HepG2 (cell line): ENCODE results near the gene AKAP12. TPM values are rescaled to one million over a fixed set of nuclear protein-coding genes. Genes with fewer than 3 reads are reported as not detected.

ENCODE experiments used
- DRAP1 ChIP-seq: IDR thresholded peaks from 2 replicates; pipeline ENCODE4 v1.6.1; 2016; ENCODE audit warnings: missing genetic modification reagents, missing compliant biosample characterization
- ELF1 ChIP-seq: sonication (generic); formaldehyde crosslinking; IDR thresholded peaks from 2 replicates; pipeline ENCODE4 v1.4.0; 2020; ENCODE audit warnings: missing genetic modification reagents
- ESRRA ChIP-seq: sonication (generic); formaldehyde crosslinking; IDR thresholded peaks from 2 replicates; pipeline ENCODE4 v1.5.1; 2020; ENCODE audit warnings: mild to moderate bottlenecking, low read depth, missing genetic modification reagents
- ETV5 ChIP-seq: IDR thresholded peaks from 2 replicates; pipeline ENCODE4 v1.6.1; 2018; ENCODE audit warnings: missing biosample characterization, missing genetic modification reagents, inconsistent platforms, borderline replicate concordance
- MXI1 ChIP-seq: IDR thresholded peaks from 3 replicates; pipeline ENCODE4 v1.6.1; 2012; ENCODE audit warnings: low read depth, low read length, inconsistent platforms, borderline replicate concordance
- PRDM15 ChIP-seq: sonication (generic); formaldehyde crosslinking; IDR thresholded peaks from 2 replicates; pipeline ENCODE4 v1.4.0; 2020; ENCODE audit warnings: missing genetic modification reagents
- REPIN1 ChIP-seq: sonication (generic); formaldehyde crosslinking; IDR thresholded peaks from 2 replicates; pipeline ENCODE4 v1.8.0; 2022; ENCODE audit warnings: missing genetic modification reagents, low read depth, mild to moderate bottlenecking, borderline replicate concordance
- ZBTB34 ChIP-seq: sonication (generic); formaldehyde crosslinking; IDR thresholded peaks from 2 replicates; pipeline ENCODE4 v1.8.0; 2022; ENCODE audit warnings: mild to moderate bottlenecking, missing genetic modification reagents
- ZBTB43 ChIP-seq: sonication (generic); formaldehyde crosslinking; conservative IDR thresholded peaks from 2 replicates; pipeline ENCODE4 v1.4.0; 2020; ENCODE audit warnings: missing genetic modification reagents
- ZFX ChIP-seq: sonication (generic); formaldehyde crosslinking; IDR thresholded peaks from 2 replicates; pipeline ENCODE4 v1.4.0; 2020; ENCODE audit warnings: mild to moderate bottlenecking, low read depth, missing genetic modification reagents, moderate library complexity
- ZNF609 ChIP-seq: sonication (generic); formaldehyde crosslinking; IDR thresholded peaks from 2 replicates; pipeline ENCODE4 v1.4.0; 2020; ENCODE audit warnings: mild to moderate bottlenecking, missing genetic modification reagents, borderline replicate concordance
- ZUFSP ChIP-seq: sonication (generic); formaldehyde crosslinking; IDR thresholded peaks from 2 replicates; pipeline ENCODE4 v1.9.0; 2021; ENCODE audit warnings: missing genetic modification reagents, mild to moderate bottlenecking, borderline replicate concordance
- polyA plus RNA-seq, 8 experiments: library from polyadenylated mRNA; depleted of rRNA in 3 of 8; stranded (reverse) in 7 of 8; unstranded in 1 of 8; fragments of >200 nt; fragmentation: Illumina TruSeq in 4 of 8; extraction: Trizol in 4 of 8; gene quantifications; 2 replicates each; pipeline versions ENCODE4 v1.2.1 to v1.2.3, GENCODE V29; 2011 to 2016; ENCODE audit warnings: low read depth in 4 of 8, missing spikeins in 1 of 8, mixed read lengths in 1 of 8; ENCODE audit not compliant: insufficient read depth in 1 of 8
- total RNA-seq, 5 experiments: library from RNA; depleted of rRNA; stranded (reverse); fragments of >200 nt; fragmentation: Illumina TruSeq; extraction: Trizol; gene quantifications; 2 replicates each; pipeline ENCODE4 v1.2.3, GENCODE V29; 2016; ENCODE audit warnings: low read depth in 1 of 5

The AKAP12 gene
- total and polyA plus RNA-seq, 2 of the 13 experiments (the other 11 are each of a cell fraction or from before 2014, with no cell fraction given): 10.6 to 19.0 TPM

- TF ChIP-seq PRDM15 (no peak), DRAP1 (CRISPR knock-in tag) (0 out of 2 replicates have a peak, but pooled peaks have one; percentile 36), ZNF609 (CRISPR knock-in tag) (peak; percentile 67; the same call in 1 of the 2 replicates), ELF1 (CRISPR knock-in tag) (peak; percentile 45; the same call in 1 of the 2 replicates), ZUFSP (CRISPR knock-in tag) (no peak), ESRRA (0 out of 2 replicates have a peak, but pooled peaks have one; percentile 64), MXI1 (0 out of 3 replicates have a peak, but pooled peaks have one; percentile 14), REPIN1 (CRISPR knock-in tag) (peak; percentile 56; the same call in 1 of the 2 replicates), ETV5 (CRISPR knock-in tag) (peak; percentile 84), ZBTB34 (CRISPR knock-in tag) (peak; percentile 59; the same call in 1 of the 2 replicates), ZBTB43 (CRISPR knock-in tag) (peak; percentile 97), ZFX (CRISPR knock-in tag) (peak; percentile 52; the same call in 1 of the 2 replicates)
These were observed 71.3 kb downstream of the AKAP12 start (continued) for GRCh38 chr6:151310852-151311767.
